Measurements from ENCODE around the gene DBR1. TPM values are rescaled to one million over a fixed set of nuclear protein-coding genes. Genes with fewer than 3 reads are reported as not detected.

Gene DBR1
- total and polyA plus RNA-seq, 2 donors from 2014 or later, result 8.5 to 18.9 TPM

- Histone ChIP-seq H3K27me3 (ENCODE audit: control insufficient read depth, insufficient read depth, low read length) (no peaks in the 10 kb centered on the region), H3K9ac (ENCODE audit: low read length in 3 of 3) (no peak overlapping the region), H3K36me3 (ENCODE audit: control insufficient read depth in 2 of 3, insufficient read depth in 3 of 3, low read length in 3 of 3) (no peaks in the 10 kb centered on the region), H3K4me1 (ENCODE audit: control insufficient read depth in 2 of 3, insufficient read depth in 2 of 3, low read depth in 1 of 3, low read length in 3 of 3) (peaks cover 0 to 6% (median 0%) of the 10 kb centered on the region in 3 donors), H3K9me3 (ENCODE audit: control insufficient read depth in 2 of 3, insufficient read depth in 1 of 3, low read length in 3 of 3) (peaks cover 0 to 6% (median 0%) of the 10 kb centered on the region in 3 donors), H3K4me3 (ENCODE audit: low read length in 3 of 3) (no peak overlapping the region), H3K27ac (ENCODE audit: low read depth in 2 of 2, low read length in 2 of 2) (no peak overlapping the region)
- DNase-seq (no peak), FAIRE-seq (no peak)
- TF ChIP-seq, protein P1, sequence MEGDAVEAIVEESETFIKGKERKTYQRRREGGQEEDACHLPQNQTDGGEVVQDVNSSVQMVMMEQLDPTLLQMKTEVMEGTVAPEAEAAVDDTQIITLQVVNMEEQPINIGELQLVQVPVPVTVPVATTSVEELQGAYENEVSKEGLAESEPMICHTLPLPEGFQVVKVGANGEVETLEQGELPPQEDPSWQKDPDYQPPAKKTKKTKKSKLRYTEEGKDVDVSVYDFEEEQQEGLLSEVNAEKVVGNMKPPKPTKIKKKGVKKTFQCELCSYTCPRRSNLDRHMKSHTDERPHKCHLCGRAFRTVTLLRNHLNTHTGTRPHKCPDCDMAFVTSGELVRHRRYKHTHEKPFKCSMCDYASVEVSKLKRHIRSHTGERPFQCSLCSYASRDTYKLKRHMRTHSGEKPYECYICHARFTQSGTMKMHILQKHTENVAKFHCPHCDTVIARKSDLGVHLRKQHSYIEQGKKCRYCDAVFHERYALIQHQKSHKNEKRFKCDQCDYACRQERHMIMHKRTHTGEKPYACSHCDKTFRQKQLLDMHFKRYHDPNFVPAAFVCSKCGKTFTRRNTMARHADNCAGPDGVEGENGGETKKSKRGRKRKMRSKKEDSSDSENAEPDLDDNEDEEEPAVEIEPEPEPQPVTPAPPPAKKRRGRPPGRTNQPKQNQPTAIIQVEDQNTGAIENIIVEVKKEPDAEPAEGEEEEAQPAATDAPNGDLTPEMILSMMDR (IDR thresholded peaks at IDR 0.05; ENCODE audit: borderline replicate concordance, extremely low read depth, insufficient read depth), result no peak
- intact Hi-C loops (cut with DNase I), result no loop called here
Observed at GRCh38 chr3:138124188-138124587, 50.5 kb downstream of the DBR1 start.

DNA sequence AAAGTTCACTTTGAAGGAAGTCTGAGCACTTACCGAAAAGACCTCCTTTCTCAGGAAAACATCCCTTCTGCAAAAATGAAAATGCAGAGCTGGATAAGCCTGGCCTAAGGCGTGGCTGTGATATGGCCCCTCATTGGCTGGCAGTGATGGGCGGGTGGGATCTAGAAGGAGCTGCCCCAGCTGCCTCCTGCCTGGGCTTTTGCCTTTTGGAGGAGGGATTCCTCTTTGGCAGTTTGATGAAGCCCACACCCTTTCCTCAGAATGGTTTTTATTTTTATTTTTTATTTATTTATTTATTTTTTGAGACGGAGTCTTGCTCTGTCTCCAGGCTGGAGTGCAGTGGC, 55.3 kb downstream of the DBR1 start:
- Histone ChIP-seq H3K9ac (ENCODE audit: low read length in 3 of 3) (no peak overlapping the region), H3K27me3 (ENCODE audit: control insufficient read depth, insufficient read depth, low read length) (no peaks in the 10 kb centered on the region), H3K4me1 (ENCODE audit: control insufficient read depth in 2 of 3, insufficient read depth in 2 of 3, low read depth in 1 of 3, low read length in 3 of 3) (peaks cover 0 to 7% (median 3%) of the 10 kb centered on the region in 3 donors), H3K9me3 (ENCODE audit: control insufficient read depth in 2 of 3, insufficient read depth in 1 of 3, low read length in 3 of 3) (peaks cover 0 to 6% (median 0%) of the 10 kb centered on the region in 3 donors), H3K27ac (ENCODE audit: low read depth in 2 of 2, low read length in 2 of 2) (no peak overlapping the region), H3K36me3 (ENCODE audit: control insufficient read depth in 2 of 3, insufficient read depth in 3 of 3, low read length in 3 of 3) (no peaks in the 10 kb centered on the region), H3K4me3 (ENCODE audit: low read length in 3 of 3) (no peak overlapping the region)
- intact Hi-C loops (cut with DNase I), result no loop called here
- TF ChIP-seq, protein P1 (IDR thresholded peaks at IDR 0.05; ENCODE audit: borderline replicate concordance, extremely low read depth, insufficient read depth), result no peak
- FAIRE-seq (no peak), DNase-seq (no peak)

GRCh38 chr3:138118612-138119422, 55.9 kb downstream of the DBR1 start:
- peak in 4 of 5 donors; percentile 79 to 85 (median 82) for DNase-seq
- Histone ChIP-seq H3K27me3 (ENCODE audit: control insufficient read depth, insufficient read depth, low read length) (no peaks in the 10 kb centered on the region), H3K36me3 (ENCODE audit: control insufficient read depth in 2 of 3, insufficient read depth in 3 of 3, low read length in 3 of 3) (no peaks in the 10 kb centered on the region), H3K9me3 (ENCODE audit: control insufficient read depth in 2 of 3, insufficient read depth in 1 of 3, low read length in 3 of 3) (peaks cover 0 to 5% (median 0%) of the 10 kb centered on the region in 3 donors), H3K27ac (ENCODE audit: low read depth in 2 of 2, low read length in 2 of 2) (no peak overlapping the region), H3K4me1 (ENCODE audit: control insufficient read depth in 2 of 3, insufficient read depth in 2 of 3, low read depth in 1 of 3, low read length in 3 of 3) (peaks cover 0 to 11% (median 8%) of the 10 kb centered on the region in 3 donors), H3K4me3 (ENCODE audit: low read length in 3 of 3) (no peak overlapping the region), H3K9ac (ENCODE audit: low read length in 3 of 3) (no peak overlapping the region)
- no peak for FAIRE-seq
- TF ChIP-seq, protein P1 (IDR thresholded peaks at IDR 0.05; ENCODE audit: borderline replicate concordance, extremely low read depth, insufficient read depth), result peak; percentile 94
- intact Hi-C loops (cut with DNase I), result no loop called here
